Karpas-422 (cell line): ENCODE measurements around the gene GNPNAT1. TPM values are rescaled to one million over a fixed set of nuclear protein-coding genes. Genes with fewer than 3 reads are reported as not detected.
"Not testable (repeated sequence)": the region's sequence is repeated elsewhere in the genome, so short reads cannot be mapped to it uniquely, and the experiment has no call there.

ENCODE experiments used
- DNase-seq: peaks from one replicate; pipeline ENCODE4 v3.0.0-alpha.2; 2015
- H2AFZ ChIP-seq: fragments of 200-600 bp; sonication (generic); 2 replicates; pipeline ENCODE4 v1.6.1; 2014; ENCODE audit warnings: antibody characterized with exemption, low read length, mixed read lengths
- H3K27ac ChIP-seq: fragments of 200-600 bp; sonication (generic); 2 replicates; pipeline ENCODE4 v1.5.1; 2014; ENCODE audit warnings: mild to moderate bottlenecking, low read length, moderate library complexity
- H3K27me3 ChIP-seq: fragments of 200-600 bp; sonication (generic); 2 replicates; pipeline ENCODE4 v1.6.1; 2014; ENCODE audit warnings: low read length, mixed read lengths
- H3K36me3 ChIP-seq: fragments of 200-600 bp; sonication (generic); 2 replicates; pipeline ENCODE4 v1.6.1; 2014; ENCODE audit warnings: low read length, mixed read lengths; ENCODE audit not compliant: insufficient read depth
- H3K4me1 ChIP-seq: fragments of 200-600 bp; sonication (generic); 2 replicates; pipeline ENCODE4 v1.6.1; 2014; ENCODE audit warnings: mild to moderate bottlenecking, low read length, mixed read lengths
- H3K4me2 ChIP-seq: fragments of 200-600 bp; sonication (generic); 2 replicates; pipeline ENCODE4 v1.6.1; 2014; ENCODE audit warnings: low read length, low read depth, mild to moderate bottlenecking; ENCODE audit not compliant: poor library complexity, severe bottlenecking
- H3K4me3 ChIP-seq: fragments of 200-600 bp; sonication (generic); 2 replicates; pipeline ENCODE4 v1.5.1; 2014; ENCODE audit warnings: mild to moderate bottlenecking, antibody characterized with exemption, low read length, mixed read lengths
- H3K79me2 ChIP-seq: fragments of 200-600 bp; sonication (generic); 2 replicates; pipeline ENCODE4 v1.6.1; 2014; ENCODE audit warnings: mild to moderate bottlenecking, low read length, mixed read lengths
- H3K9ac ChIP-seq: fragments of 200-600 bp; sonication (generic); 2 replicates; pipeline ENCODE4 v1.6.0; 2014; ENCODE audit warnings: low read length
- H3K9me2 ChIP-seq: fragments of 200-600 bp; sonication (generic), shearing (Covaris generic); replicated peaks from 2 replicates; pipeline ENCODE4 v1.6.0; 2014; ENCODE audit warnings: mild to moderate bottlenecking, low read length, moderate library complexity; ENCODE audit not compliant: insufficient read depth
- H3K9me3 ChIP-seq: fragments of 300-700, 200-600 bp; sonication (generic); 2 replicates; pipeline ENCODE4 v1.6.1; 2014; ENCODE audit warnings: low read length, mixed read lengths
- H4K20me1 ChIP-seq: fragments of 200-600 bp; sonication (generic); 2 replicates; pipeline ENCODE4 v1.6.1; 2014; ENCODE audit warnings: mild to moderate bottlenecking, antibody characterized with exemption, low read length, low read depth; ENCODE audit not compliant: insufficient read depth
- total RNA-seq: library from RNA; depleted of rRNA; stranded (reverse); fragments of >200 nt; shearing (Covaris generic); gene quantifications from 2 replicates; pipeline ENCODE4 v1.2.3, GENCODE V29; 2014; ENCODE audit warnings: low replicate concordance

The GNPNAT1 gene
- total RNA-seq, 1 experiment from 2014 or later = 30.7 TPM

DNA sequence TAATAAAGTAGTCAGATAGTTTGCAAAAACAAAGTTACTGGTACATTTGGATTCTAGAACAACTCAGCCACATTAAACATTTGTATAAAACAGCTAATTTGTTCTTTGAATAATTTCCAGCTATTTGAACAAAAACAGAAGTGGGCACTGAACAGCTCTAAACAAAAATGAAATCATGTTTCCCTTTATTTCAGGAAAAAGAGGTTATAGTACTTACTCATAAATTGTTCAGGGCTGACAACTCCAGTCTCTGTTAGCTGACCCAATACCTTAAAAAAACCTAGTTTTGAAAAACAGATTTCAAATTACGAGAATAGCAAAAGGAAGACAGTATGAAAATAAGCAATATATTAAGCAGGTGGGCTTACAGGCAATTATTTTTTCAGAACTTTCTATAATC lies 8.2 kb downstream of the GNPNAT1 start:
- H4K20me1 ChIP-seq = no peaks in the 10 kb centered on the region
- no peaks in the 10 kb centered on the region for H3K9me3 ChIP-seq
- DNase-seq = no peak
- 0 out of 2 replicates have a peak overlapping the region, but pooled peaks have one; percentile 34 for H3K27ac ChIP-seq
- H3K27me3 ChIP-seq = no peaks in the 10 kb centered on the region
- no peak overlapping the region for H3K4me2 ChIP-seq
- H3K9ac ChIP-seq = no peak overlapping the region
- H3K9me2 ChIP-seq = no peaks in the 10 kb centered on the region
- H3K36me3 ChIP-seq = peaks cover 33% of the 10 kb centered on the region; the same call in 1 of the 2 replicates
- no peak overlapping the region for H2AFZ ChIP-seq
- peaks cover 48% of the 10 kb centered on the region for H3K79me2 ChIP-seq
- no peak overlapping the region for H3K4me3 ChIP-seq
- peaks cover 12% of the 10 kb centered on the region for H3K4me1 ChIP-seq

DNA sequence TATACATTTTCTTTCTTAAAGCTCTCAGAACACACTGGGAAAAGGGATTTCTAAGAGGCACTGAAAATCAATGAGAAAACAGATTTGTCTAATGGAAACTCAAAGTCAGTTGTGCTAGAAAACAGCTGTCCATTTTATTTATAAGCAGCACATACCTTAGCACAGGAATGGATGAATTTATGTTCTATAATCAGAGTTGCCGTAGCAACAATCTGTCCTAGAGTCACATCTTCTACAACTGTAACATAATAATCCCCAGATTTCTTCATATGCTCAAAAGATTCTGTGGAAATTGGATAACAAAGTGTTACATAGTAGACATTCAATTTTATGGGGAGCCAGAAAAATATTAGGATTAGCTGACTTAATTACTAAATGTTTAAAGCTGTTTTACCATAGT lies 9.8 kb downstream of the GNPNAT1 start:
- no peak for DNase-seq
- H4K20me1 ChIP-seq = no peaks in the 10 kb centered on the region
- peaks cover 11% of the 10 kb centered on the region for H3K4me1 ChIP-seq
- no peak overlapping the region for H3K27ac ChIP-seq
- H2AFZ ChIP-seq = no peak overlapping the region
- peaks cover 47% of the 10 kb centered on the region; the same call in 1 of the 2 replicates for H3K36me3 ChIP-seq
- no peak overlapping the region for H3K4me3 ChIP-seq
- H3K79me2 ChIP-seq = peaks cover 35% of the 10 kb centered on the region
- no peak overlapping the region for H3K9ac ChIP-seq
- H3K4me2 ChIP-seq = no peak overlapping the region
- no peaks in the 10 kb centered on the region for H3K9me2 ChIP-seq
- H3K9me3 ChIP-seq = no peaks in the 10 kb centered on the region
- H3K27me3 ChIP-seq = no peaks in the 10 kb centered on the region

DNA sequence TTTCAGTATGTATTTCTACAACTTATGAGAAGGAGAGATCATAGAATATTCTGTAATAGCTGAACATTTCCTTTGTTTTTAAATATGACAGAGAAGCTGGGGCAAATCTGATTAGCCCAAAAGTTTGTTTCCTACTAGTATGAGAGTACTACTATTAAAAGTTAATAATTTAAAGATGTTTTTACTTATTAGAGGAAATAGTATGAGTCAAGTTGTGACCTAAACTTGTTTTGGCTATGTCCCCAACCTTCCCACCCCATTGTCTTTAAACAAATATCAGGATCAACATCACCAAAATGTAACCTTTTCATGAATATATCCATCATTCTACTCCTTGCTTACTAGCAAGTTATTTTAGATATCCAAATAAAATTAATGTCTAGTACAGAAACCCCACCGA lies 10.5 kb downstream of the GNPNAT1 start:
- Histone ChIP-seq H4K20me1 (no peaks in the 10 kb centered on the region), H3K4me2 (no peak overlapping the region), H3K9me3 (no peaks in the 10 kb centered on the region), H3K27me3 (no peaks in the 10 kb centered on the region), H3K4me1 (peaks cover 11% of the 10 kb centered on the region), H3K4me3 (no peak overlapping the region), H3K9me2 (no peaks in the 10 kb centered on the region), H3K9ac (no peak overlapping the region), H3K36me3 (peaks cover 47% of the 10 kb centered on the region; the same call in 1 of the 2 replicates), H2AFZ (no peak overlapping the region), H3K79me2 (peaks cover 27% of the 10 kb centered on the region), H3K27ac (no peak overlapping the region)
- DNase-seq = no peak

DNA sequence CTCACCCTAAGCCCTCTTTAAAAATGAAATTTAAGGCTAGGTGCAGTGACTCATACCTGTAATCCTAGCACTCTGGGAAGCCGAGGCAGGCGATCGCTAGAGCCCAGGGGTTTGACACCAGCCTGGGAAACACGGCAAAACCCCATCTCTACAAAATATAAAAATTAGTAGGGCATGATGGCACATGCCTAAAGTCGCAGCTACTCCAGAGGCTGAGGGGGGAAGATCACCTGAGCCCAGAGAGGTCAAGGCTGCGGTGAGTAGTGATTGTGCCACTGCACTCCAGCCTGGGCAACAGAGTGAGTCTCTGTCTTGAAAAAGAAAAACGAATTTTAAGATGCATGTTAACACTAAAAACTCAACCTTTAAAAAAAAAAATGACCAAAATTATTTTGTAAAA lies 12.7 kb downstream of the GNPNAT1 start:
- no peak for DNase-seq
- Histone ChIP-seq H3K9me2 (no peaks in the 10 kb centered on the region), H3K4me3 (no peak overlapping the region), H4K20me1 (no peaks in the 10 kb centered on the region), H2AFZ (no peak overlapping the region), H3K4me1 (peaks cover 7% of the 10 kb centered on the region), H3K9me3 (no peaks in the 10 kb centered on the region), H3K36me3 (peaks cover 44% of the 10 kb centered on the region; the same call in 1 of the 2 replicates), H3K9ac (no peak overlapping the region), H3K79me2 (peaks cover 9% of the 10 kb centered on the region), H3K4me2 (no peak overlapping the region), H3K27ac (no peak overlapping the region), H3K27me3 (no peaks in the 10 kb centered on the region)

DNA sequence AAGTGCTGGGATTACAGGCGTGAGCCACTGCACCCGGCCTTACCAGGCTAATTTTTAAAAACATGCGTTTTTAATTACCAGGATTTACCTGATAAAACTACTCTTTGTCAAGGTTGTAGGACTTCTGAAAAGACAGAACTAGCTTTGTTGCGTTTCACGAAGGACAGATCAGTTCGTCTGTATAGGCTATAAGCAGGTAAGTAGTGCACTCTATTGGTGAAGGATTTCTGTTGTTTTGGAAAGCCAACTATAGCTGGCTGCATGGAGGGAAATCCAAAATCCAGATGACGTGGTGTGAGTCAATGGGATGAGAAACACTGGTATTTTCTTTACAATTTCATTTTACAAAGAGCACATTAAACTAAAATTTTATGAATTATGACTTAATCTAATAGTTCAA lies 14.6 kb downstream of the GNPNAT1 start:
- Histone ChIP-seq H3K9me3 (no peaks in the 10 kb centered on the region), H4K20me1 (no peaks in the 10 kb centered on the region), H3K36me3 (peaks cover 40% of the 10 kb centered on the region; the same call in 1 of the 2 replicates), H2AFZ (no peak overlapping the region), H3K4me3 (no peak overlapping the region), H3K27ac (no peak overlapping the region), H3K79me2 (0 out of 2 replicates have a peak, but pooled peaks cover 2% of the 10 kb centered on the region), H3K27me3 (no peaks in the 10 kb centered on the region), H3K9me2 (no peaks in the 10 kb centered on the region), H3K9ac (no peak overlapping the region), H3K4me2 (no peak overlapping the region), H3K4me1 (no peaks in the 10 kb centered on the region)
- no peak for DNase-seq

DNA sequence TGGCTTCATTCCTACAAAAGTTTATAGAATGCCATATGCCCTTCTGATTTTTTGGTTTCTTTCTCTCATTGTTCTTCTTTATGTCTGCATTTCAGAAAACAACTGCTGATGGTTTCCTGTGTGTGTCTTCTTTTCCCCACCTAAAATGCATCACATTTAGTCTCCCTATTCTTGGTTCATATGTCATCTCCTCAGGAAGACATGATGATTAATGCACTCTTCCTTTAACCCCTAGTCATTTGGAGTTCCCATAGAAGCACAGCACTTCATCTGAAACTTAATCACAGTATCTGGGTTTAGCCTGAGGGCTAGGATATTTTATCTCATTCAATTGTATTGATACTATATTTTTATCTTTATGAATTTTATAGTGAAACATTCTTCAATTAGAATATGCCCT lies 21.5 kb downstream of the GNPNAT1 start:
- peaks cover 12% of the 10 kb centered on the region; the same call in 1 of the 2 replicates for H3K79me2 ChIP-seq
- no peak overlapping the region for H3K27ac ChIP-seq
- H3K27me3 ChIP-seq = no peaks in the 10 kb centered on the region
- no peak for DNase-seq
- H3K9ac ChIP-seq = no peak overlapping the region
- no peaks in the 10 kb centered on the region for H3K9me2 ChIP-seq
- no peaks in the 10 kb centered on the region for H3K9me3 ChIP-seq
- no peak overlapping the region for H2AFZ ChIP-seq
- H3K36me3 ChIP-seq = peaks cover 37% of the 10 kb centered on the region
- H4K20me1 ChIP-seq = no peaks in the 10 kb centered on the region
- no peaks in the 10 kb centered on the region for H3K4me1 ChIP-seq
- no peak overlapping the region for H3K4me3 ChIP-seq
- H3K4me2 ChIP-seq = no peak overlapping the region

DNA sequence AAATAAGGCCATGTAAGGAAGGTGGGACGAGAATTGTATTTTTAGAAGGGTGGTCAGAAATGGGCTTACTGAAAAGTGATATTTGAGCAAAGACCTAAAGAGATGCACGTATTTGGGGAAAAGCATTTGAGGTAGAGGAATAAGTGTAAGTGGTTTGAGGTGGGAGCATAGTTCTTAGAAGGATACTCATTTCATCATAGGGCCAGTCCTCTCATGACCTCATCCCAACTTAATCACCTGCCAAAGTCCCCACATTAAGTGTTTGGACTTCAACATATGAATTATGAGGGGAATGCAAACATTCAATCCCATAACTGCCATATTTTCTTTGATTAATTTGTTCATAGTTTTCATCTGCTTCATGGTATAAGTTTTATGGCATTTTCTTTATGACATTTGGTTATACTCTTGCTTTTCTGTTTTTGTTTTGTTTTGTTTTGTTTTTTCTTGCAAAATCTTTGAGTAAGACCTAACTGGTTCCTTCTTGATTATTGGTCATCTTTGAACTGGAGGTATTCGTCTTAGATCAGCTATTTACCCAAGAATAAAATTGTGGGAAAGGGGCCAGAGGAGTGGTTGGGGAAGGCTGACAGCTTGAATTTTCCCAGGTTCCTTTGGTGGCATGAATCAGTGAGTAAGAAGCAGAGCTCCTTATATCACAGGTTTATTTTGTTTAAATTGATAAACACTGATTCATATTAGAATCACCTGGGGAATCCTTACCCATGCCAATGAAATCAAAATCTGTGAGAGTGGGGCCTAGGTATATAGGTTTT lies 24.2 kb downstream of the GNPNAT1 start:
- H3K36me3 ChIP-seq = peaks cover 32% of the 10 kb centered on the region
- no peaks in the 10 kb centered on the region for H3K9me3 ChIP-seq
- no peak for DNase-seq
- no peak overlapping the region for H3K9ac ChIP-seq
- H3K79me2 ChIP-seq = peaks cover 28% of the 10 kb centered on the region
- no peaks in the 10 kb centered on the region for H4K20me1 ChIP-seq
- no peaks in the 10 kb centered on the region for H3K27me3 ChIP-seq
- H3K9me2 ChIP-seq = no peaks in the 10 kb centered on the region
- H3K4me3 ChIP-seq = no peak overlapping the region
- peaks cover 3% of the 10 kb centered on the region; the same call in 1 of the 2 replicates for H3K4me1 ChIP-seq
- no peak overlapping the region for H2AFZ ChIP-seq
- no peak overlapping the region for H3K27ac ChIP-seq
- H3K4me2 ChIP-seq = no peak overlapping the region

DNA sequence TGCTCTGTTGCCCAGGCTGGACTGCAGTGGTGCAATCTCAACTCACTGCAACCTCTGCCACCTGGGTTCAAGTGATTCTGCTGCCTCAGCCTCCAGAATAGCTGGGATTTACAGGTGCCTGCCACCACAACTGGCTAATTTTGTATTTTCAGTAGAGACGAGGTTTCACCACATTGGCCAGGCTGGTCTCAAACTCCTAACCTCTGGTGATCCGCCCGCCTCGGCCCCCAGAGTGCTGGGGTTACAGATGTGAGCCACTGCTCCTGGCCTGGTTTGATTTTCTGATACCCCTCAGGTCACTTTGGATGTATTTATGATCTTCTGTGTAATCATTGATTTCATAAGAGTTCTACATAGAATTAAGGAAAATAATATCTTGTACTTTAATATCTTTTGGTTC lies 28.5 kb downstream of the GNPNAT1 start:
- DNase-seq, H3K27me3 ChIP-seq, H3K4me1 ChIP-seq, H3K4me3 ChIP-seq, H3K27ac ChIP-seq, H3K9me3 ChIP-seq, H2AFZ ChIP-seq, H3K4me2 ChIP-seq, H4K20me1 ChIP-seq, H3K9me2 ChIP-seq, H3K9ac ChIP-seq: not testable (repeated sequence)
- H3K36me3 ChIP-seq = peaks cover 15% of the 10 kb centered on the region; the same call in 1 of the 2 replicates
- peaks cover 29% of the 10 kb centered on the region for H3K79me2 ChIP-seq
